CD4-positive, alpha-beta memory T cell (primary cell): ENCODE measurements around the gene SLC10A1. TPM values are rescaled to one million over a fixed set of nuclear protein-coding genes. Genes with fewer than 3 reads are reported as not detected.

Source experiments
- CTCF ChIA-PET: fragments of 350-600 bp; sonication (Branson Sonifier 250); formaldehyde crosslinking; loops from one replicate; lab custom pipeline; 2021; ENCODE audit warnings: inconsistent platforms; ENCODE audit not compliant: partially characterized antibody; lab: Charles Lee
- POLR2A ChIA-PET: fragments of 350-600 bp; sonication (Branson Sonifier 250); formaldehyde crosslinking; loops from one replicate; lab custom pipeline; 2021; ENCODE audit not compliant: partially characterized antibody; lab: Charles Lee
- DNase-seq, 5 donors: peaks; one replicate each; pipeline versions ENCODE4 v3.0.0 to v3.0.0-alpha.2; 2020 to 2022; ENCODE audit warnings: mixed read lengths in 1 of 5
- H3K27ac ChIP-seq: one replicate; pipeline ENCODE4 v1.7.0; 2013; ENCODE audit warnings: low read depth, low read length
- H3K27me3 ChIP-seq: 2 replicates; pipeline ENCODE4 v1.7.0; 2013; ENCODE audit warnings: mild to moderate bottlenecking, low read length, moderate library complexity; ENCODE audit not compliant: insufficient read depth
- H3K36me3 ChIP-seq: 2 replicates; pipeline ENCODE4 v1.7.0; 2013; ENCODE audit warnings: mild to moderate bottlenecking, low read length, moderate library complexity; ENCODE audit not compliant: insufficient read depth
- H3K4me1 ChIP-seq: 2 replicates; pipeline ENCODE4 v1.7.0; 2013; ENCODE audit warnings: mild to moderate bottlenecking, low read length, moderate library complexity; ENCODE audit not compliant: insufficient read depth
- H3K4me3 ChIP-seq, 2 donors: one replicate each; pipeline ENCODE4 v1.7.0; 2013; ENCODE audit warnings: low read length in 2 of 2, mild to moderate bottlenecking in 1 of 2
- H3K9me3 ChIP-seq, 2 donors: one replicate each; pipeline ENCODE4 v1.7.0; 2013; ENCODE audit warnings: low read length in 2 of 2, control low read depth in 1 of 2; ENCODE audit not compliant: control insufficient read depth in 1 of 2
- H3K27ac Mint-ChIP-seq, 7 donors: one replicate each; pipeline ENCODE4 v1.8.0; 2020 to 2021; ENCODE audit warnings: mixed read lengths in 7 of 7, mild to moderate bottlenecking in 6 of 7, inconsistent platforms in 3 of 7, moderate library complexity in 3 of 7
- H3K27me3 Mint-ChIP-seq, 2 donors: one replicate each; pipeline ENCODE4 v1.8.0; 2020 to 2021; ENCODE audit warnings: mixed read lengths in 2 of 2
- H3K36me3 Mint-ChIP-seq, 2 donors: one replicate each; pipeline ENCODE4 v1.8.0; 2020 to 2021; ENCODE audit warnings: mixed read lengths in 2 of 2, inconsistent platforms in 1 of 2, mild to moderate bottlenecking in 1 of 2
- H3K4me1 Mint-ChIP-seq, 4 donors: one replicate each; pipeline ENCODE4 v1.8.0; 2020 to 2021; ENCODE audit warnings: mixed read lengths in 4 of 4, mild to moderate bottlenecking in 1 of 4
- H3K4me3 Mint-ChIP-seq, 8 donors: one replicate each; pipeline ENCODE4 v1.8.0; 2020 to 2021; ENCODE audit warnings: mixed read lengths in 8 of 8, mild to moderate bottlenecking in 7 of 8, moderate library complexity in 6 of 8, inconsistent platforms in 3 of 8
- H3K9me3 Mint-ChIP-seq, 8 donors: one replicate each; pipeline ENCODE4 v1.8.0; 2020 to 2021; ENCODE audit warnings: mixed read lengths in 8 of 8, mild to moderate bottlenecking in 5 of 8, inconsistent platforms in 3 of 8, moderate library complexity in 1 of 8
- intact Hi-C: fragments of 100-400 bp; cut with micrococcal nuclease; formaldehyde crosslinking; loops from one replicate; pipeline ENCODE4 v1.15.1; 2023
- polyA plus RNA-seq, 2 donors: library from polyadenylated mRNA; unstranded; fragments of 300-500 nt; fragmentation: Illumina TruSeq; gene quantifications; one replicate each; pipeline ENCODE4 v1.2.3, GENCODE V29; 2021
- total RNA-seq, 2 experiments: library from RNA; stranded (reverse); gene quantifications; one replicate each; pipeline ENCODE4 v1.2.3, GENCODE V29; 2021

SLC10A1 gene
- total and polyA plus RNA-seq, 4 experiments from 2014 or later, result not detected

DNA sequence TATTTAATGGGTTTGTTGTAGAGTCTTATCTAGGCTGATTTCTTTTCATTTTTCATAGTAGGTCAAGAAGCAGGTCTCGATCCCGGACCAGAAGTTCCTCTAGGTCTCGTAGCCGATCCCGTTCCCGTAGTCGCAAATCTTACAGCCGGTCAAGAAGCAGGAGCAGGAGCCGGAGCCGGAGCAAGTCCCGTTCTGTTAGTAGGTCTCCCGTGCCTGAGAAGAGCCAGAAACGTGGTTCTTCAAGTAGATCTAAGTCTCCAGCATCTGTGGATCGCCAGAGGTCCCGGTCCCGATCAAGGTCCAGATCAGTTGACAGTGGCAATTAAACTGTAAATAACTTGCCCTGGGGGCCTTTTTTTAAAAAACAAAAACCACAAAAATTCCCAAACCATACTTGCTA lies 25.9 kb downstream of the SLC10A1 start:
- POLR2A ChIA-PET, result interaction anchor here (0.7 kb wide), 1 partner anchor 14 kb away, joined by 3 read pairs; no protein-coding TSS in a partner anchor
- intact Hi-C loops, result no loop called here
- H3K4me3 Mint-ChIP-seq, result peak overlapping the region in 6 of 8 donors; percentile 17 to 80 (median 60)
- H3K4me1 Mint-ChIP-seq, result peaks cover 58 to 98% (median 76%) of the 10 kb centered on the region in 4 donors
- Histone ChIP-seq H3K27ac (no peak overlapping the region), H3K9me3 (no peaks in the 10 kb centered on the region), H3K4me3 (no peak overlapping the region), H3K36me3 (peaks cover 61% of the 10 kb centered on the region), H3K4me1 (peaks cover 80% of the 10 kb centered on the region), H3K27me3 (no peaks in the 10 kb centered on the region)
- H3K9me3 Mint-ChIP-seq, result peaks cover 0 to 21% (median 0%) of the 10 kb centered on the region in 8 donors
- no peaks in the 10 kb centered on the region for H3K27me3 Mint-ChIP-seq
- CTCF ChIA-PET, result no interaction called here
- peaks cover 79 to 92% of the 10 kb centered on the region in 2 donors for H3K36me3 Mint-ChIP-seq
- H3K27ac Mint-ChIP-seq, result peak overlapping the region in 5 of 7 donors; percentile 43 to 100 (median 78)
- DNase-seq, result no peak

DNA sequence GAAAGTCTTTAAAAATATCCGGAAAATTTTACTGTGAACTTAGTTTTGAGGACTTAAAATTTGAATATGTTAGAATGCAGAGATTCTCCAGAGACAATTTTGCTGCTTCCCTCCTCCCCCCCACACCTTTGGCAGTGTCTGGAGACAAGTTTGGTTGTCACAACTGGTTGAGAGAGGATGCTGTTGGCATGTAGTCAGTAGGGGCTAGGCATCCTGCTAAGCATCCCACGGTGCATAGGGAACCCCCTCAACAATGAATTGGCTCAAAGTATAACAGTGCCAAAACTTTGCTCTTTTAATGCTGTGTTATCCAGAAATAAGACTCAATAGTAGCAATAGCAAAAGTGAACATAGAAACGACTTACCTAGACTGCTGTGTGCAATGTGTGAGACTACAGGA lies 26.5 kb downstream of the SLC10A1 start:
- ChIA-PET POLR2A (no interaction called here), CTCF (no interaction called here)
- peaks cover 80% of the 10 kb centered on the region for H3K4me1 ChIP-seq

DNA sequence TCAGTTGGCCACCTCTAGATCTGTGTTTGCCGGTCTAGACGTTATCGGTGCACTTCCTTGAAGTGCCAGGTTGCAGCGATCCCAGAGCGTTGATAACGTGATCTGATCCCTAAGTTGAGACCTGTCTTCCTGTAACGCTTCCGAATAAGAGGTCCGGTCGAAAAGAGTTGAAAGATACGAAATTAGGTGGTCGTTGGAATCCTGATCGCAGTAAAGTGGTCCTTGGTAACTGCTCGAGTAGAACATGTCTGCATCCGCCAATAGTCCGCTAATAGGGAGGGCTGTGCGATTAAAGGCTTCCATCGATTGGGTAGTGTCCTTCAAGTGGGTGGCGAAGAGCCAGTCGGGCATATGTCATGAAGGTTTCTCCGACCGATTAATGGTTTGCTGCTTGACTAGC lies 27.4 kb downstream of the SLC10A1 start:
- Histone ChIP-seq H3K27ac (no peak overlapping the region), H3K4me3 (no peak overlapping the region), H3K27me3 (no peaks in the 10 kb centered on the region), H3K36me3 (peaks cover 61% of the 10 kb centered on the region), H3K4me1 (peaks cover 70% of the 10 kb centered on the region), H3K9me3 (no peaks in the 10 kb centered on the region)
- no peaks in the 10 kb centered on the region for H3K27me3 Mint-ChIP-seq
- H3K27ac Mint-ChIP-seq, result peak overlapping the region; percentile 22 to 100 (median 82)
- no peak for DNase-seq
- H3K4me1 Mint-ChIP-seq, result peaks cover 51 to 88% (median 68%) of the 10 kb centered on the region in 4 donors
- peaks cover 67 to 77% of the 10 kb centered on the region in 2 donors for H3K36me3 Mint-ChIP-seq
- ChIA-PET POLR2A (interaction anchor here (4.8 kb wide), 2 partner anchors 9 to 158 kb away, joined by 56 to 78 read pairs; partner anchors contain the start of gene SUSD6), CTCF (no interaction called here)
- peak overlapping the region; percentile 41 to 98 (median 72) for H3K4me3 Mint-ChIP-seq
- H3K9me3 Mint-ChIP-seq, result peaks cover 0 to 20% (median 0%) of the 10 kb centered on the region in 8 donors
- intact Hi-C loops, result loop anchor here (5.0 to 10.0 kb wide), 2 partner anchors 585 to 977 kb away; partner anchors contain the start of genes COX16 and ZFP36L1

More for the DNA sequence above, 26.5 kb downstream of the SLC10A1 start:
- peaks cover 61% of the 10 kb centered on the region for H3K36me3 ChIP-seq
- H3K27me3 ChIP-seq, result no peaks in the 10 kb centered on the region
- Mint-ChIP-seq H3K4me1 (peaks cover 56 to 98% (median 75%) of the 10 kb centered on the region in 4 donors), H3K27me3 (no peaks in the 10 kb centered on the region), H3K9me3 (peaks cover 0 to 21% (median 0%) of the 10 kb centered on the region in 8 donors), H3K4me3 (peak overlapping the region in 4 of 8 donors; percentile 17 to 80 (median 72)), H3K36me3 (peaks cover 73 to 86% of the 10 kb centered on the region in 2 donors), H3K27ac (peak overlapping the region in 6 of 7 donors; percentile 54 to 100 (median 78))
- no peaks in the 10 kb centered on the region for H3K9me3 ChIP-seq
- no peak overlapping the region for H3K4me3 ChIP-seq
- no peak overlapping the region for H3K27ac ChIP-seq
- intact Hi-C loops, result no loop called here
- no peak for DNase-seq

DNA sequence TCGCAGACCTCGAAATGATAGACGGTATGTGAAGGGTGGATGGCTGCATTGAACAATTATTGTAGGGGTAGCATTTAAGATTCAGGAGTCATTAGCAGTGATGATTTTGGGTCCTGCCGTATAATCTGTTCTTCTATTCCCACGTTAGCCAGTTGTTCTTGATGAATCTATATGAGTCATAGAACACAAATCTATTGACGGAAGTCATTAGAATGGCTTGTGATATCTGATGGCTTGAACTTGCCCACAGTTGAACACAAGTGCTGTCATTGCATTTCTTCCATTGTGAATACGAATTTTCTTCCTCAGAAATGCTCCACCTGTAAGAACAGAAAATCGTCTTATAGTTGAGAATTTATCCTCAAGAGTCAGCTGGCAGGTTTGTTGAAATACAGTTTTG lies 28.2 kb downstream of the SLC10A1 start:
- POLR2A ChIA-PET, result interaction anchor here (4.8 kb wide), 2 partner anchors 9 to 158 kb away, joined by 56 to 78 read pairs; partner anchors contain the start of gene SUSD6
- intact Hi-C loops, result loop anchor here (5.0 to 10.0 kb wide), 2 partner anchors 586 to 977 kb away; partner anchors contain the start of genes COX16 and ZFP36L1
- H3K9me3 ChIP-seq, result no peaks in the 10 kb centered on the region
- peaks cover 0 to 18% (median 0%) of the 10 kb centered on the region in 8 donors for H3K9me3 Mint-ChIP-seq
- peak overlapping the region; percentile 56 to 100 (median 100) for H3K27ac Mint-ChIP-seq
- peak overlapping the region; percentile 100 for H3K27ac ChIP-seq
- peak overlapping the region; percentile 83 to 95 for H3K4me3 ChIP-seq
- DNase-seq, result no peak
- peaks cover 63% of the 10 kb centered on the region for H3K4me1 ChIP-seq
- peaks cover 64 to 69% of the 10 kb centered on the region in 2 donors for H3K36me3 Mint-ChIP-seq
- no peaks in the 10 kb centered on the region for H3K27me3 Mint-ChIP-seq
- CTCF ChIA-PET, result interaction anchor here (1.0 kb wide), 1 partner anchor 42 kb away, joined by 3 read pairs; no protein-coding TSS in a partner anchor
- peak overlapping the region; percentile 98 to 100 (median 100) for H3K4me3 Mint-ChIP-seq
- no peaks in the 10 kb centered on the region for H3K27me3 ChIP-seq
- H3K4me1 Mint-ChIP-seq, result peaks cover 51 to 82% (median 67%) of the 10 kb centered on the region in 4 donors
- peaks cover 57% of the 10 kb centered on the region for H3K36me3 ChIP-seq

DNA sequence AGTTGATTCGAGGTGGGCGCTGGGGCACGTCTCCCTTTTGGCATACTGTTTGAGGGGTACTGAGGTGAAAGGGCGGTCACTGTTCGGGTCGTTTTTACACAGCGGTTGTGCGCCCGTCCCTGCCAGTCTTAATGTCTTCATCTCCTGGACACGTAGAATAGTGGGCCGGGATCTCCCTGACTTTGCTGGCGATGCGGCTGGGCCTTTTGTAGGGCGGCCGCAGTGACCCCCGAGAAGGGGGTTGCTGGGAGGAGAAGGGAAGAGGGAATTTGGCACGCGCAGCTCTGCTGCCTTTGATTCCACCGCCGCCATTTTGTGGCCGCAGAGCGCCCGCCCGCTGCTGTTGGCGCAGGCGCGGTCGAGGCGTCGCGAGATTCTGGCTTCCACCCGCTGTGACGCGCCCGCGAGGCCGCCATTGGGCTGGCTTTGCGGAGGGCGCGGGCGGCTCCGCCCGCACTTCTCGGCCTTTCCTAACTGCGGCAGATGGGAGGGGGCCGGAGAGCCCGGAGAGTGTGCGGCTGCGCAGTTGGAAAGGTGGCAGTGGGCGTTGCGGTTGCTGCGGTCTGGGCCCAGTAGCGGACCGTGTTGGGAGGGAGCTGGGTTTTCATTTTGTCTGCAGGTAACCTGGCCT lies 29.6 kb downstream of the SLC10A1 start:
- Mint-ChIP-seq H3K4me1 (peaks cover 42 to 79% (median 58%) of the 10 kb centered on the region in 4 donors), H3K27me3 (no peaks in the 10 kb centered on the region), H3K4me3 (peak overlapping the region; percentile 98 to 100 (median 100)), H3K9me3 (peaks cover 0 to 18% (median 0%) of the 10 kb centered on the region in 8 donors), H3K27ac (peak overlapping the region; percentile 100), H3K36me3 (peaks cover 51 to 56% of the 10 kb centered on the region in 2 donors)
- POLR2A ChIA-PET, result interaction anchor here (0.9 to 4.8 kb wide), 28 partner anchors 11 to 1554 kb away, joined by 3 to 78 read pairs (median 4); partner anchors contain the start of genes COX16, DCAF5, ERH and EXD2
- H3K4me1 ChIP-seq, result peaks cover 50% of the 10 kb centered on the region
- CTCF ChIA-PET, result interaction anchor here (1.5 to 1.9 kb wide), 3 partner anchors 12 to 163 kb away, joined by 4 to 7 read pairs (median 7); partner anchors contain the start of gene SUSD6
- H3K27me3 ChIP-seq, result no peaks in the 10 kb centered on the region
- intact Hi-C loops, result loop anchor here (1.0 to 10.0 kb wide), 7 partner anchors 156 to 1553 kb away; partner anchors contain the start of genes COX16, DCAF5, ERH and MED6
- H3K9me3 ChIP-seq, result no peaks in the 10 kb centered on the region
- peak overlapping the region; percentile 83 to 95 for H3K4me3 ChIP-seq
- DNase-seq, result peak; percentile 87 to 92 (median 91)
- peaks cover 43% of the 10 kb centered on the region for H3K36me3 ChIP-seq
- H3K27ac ChIP-seq, result peak overlapping the region; percentile 100

DNA sequence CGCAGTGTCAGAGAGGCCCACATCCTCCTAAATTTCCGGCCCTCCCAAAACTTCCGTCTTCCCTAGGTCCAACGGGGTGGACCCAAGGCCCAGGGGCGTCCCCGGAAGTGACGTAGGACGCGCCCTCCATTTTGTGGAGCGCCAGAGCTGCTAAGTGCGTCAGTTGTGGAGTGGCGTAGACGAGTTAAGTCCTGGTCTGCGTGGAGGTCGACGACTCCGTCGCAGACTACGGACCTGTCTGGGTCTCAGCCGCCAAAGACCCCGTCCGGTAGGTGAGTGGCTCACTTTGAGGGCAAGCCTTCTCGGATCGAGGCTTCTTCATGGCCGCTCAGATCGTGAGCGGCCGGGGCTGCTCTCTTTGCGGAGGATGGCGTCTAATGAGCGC lies 30.1 kb downstream of the SLC10A1 start, which contains the start of gene SRSF5:
Gene SRSF5, plus strand, starts transcription at position 159 of the 385 bp plus-strand sequence. CDS start 1,015 bp downstream, outside the sequence.
- Mint-ChIP-seq H3K27ac (peak within 1 kb of the TSS; percentile 100), H3K27me3 (no peaks in the 10 kb centered on the region)

More for the DNA sequence above, 30.1 kb downstream of the SLC10A1 start, which contains the start of gene SRSF5:
- Histone ChIP-seq H3K9me3 (no peaks in the 10 kb centered on the region), H3K36me3 (peaks cover 38% of the 10 kb centered on the region), H3K27me3 (no peaks in the 10 kb centered on the region), H3K4me3 (peak within 1 kb of the TSS; percentile 83 to 95), H3K4me1 (peaks cover 48% of the 10 kb centered on the region), H3K27ac (peak within 1 kb of the TSS; percentile 100)
- peak within 1 kb of the TSS; percentile 98 to 100 (median 100) for H3K4me3 Mint-ChIP-seq
- intact Hi-C loops, result loop anchor here (1.0 to 10.0 kb wide), 7 partner anchors 156 to 1554 kb away; partner anchors contain the start of genes COX16, DCAF5, ERH and MED6
- DNase-seq, result peak; percentile 92 to 95 (median 94)
- ChIA-PET POLR2A (interaction anchor here (0.6 to 4.8 kb wide), 37 partner anchors 8 to 1554 kb away, joined by 3 to 78 read pairs (median 4); partner anchors contain the start of genes COX16, DCAF5, ERH and EXD2), CTCF (interaction anchor here (0.8 to 1.9 kb wide), 9 partner anchors 9 to 369 kb away, joined by 3 to 7 read pairs (median 3); partner anchors contain the start of genes ERH and SUSD6)
- H3K4me1 Mint-ChIP-seq, result peaks cover 41 to 79% (median 57%) of the 10 kb centered on the region in 4 donors
- peaks cover 0 to 15% (median 0%) of the 10 kb centered on the region in 8 donors for H3K9me3 Mint-ChIP-seq
- H3K36me3 Mint-ChIP-seq, result peaks cover 46 to 51% of the 10 kb centered on the region in 2 donors
